ENCODE measurements around the gene RNF25.

DNA sequence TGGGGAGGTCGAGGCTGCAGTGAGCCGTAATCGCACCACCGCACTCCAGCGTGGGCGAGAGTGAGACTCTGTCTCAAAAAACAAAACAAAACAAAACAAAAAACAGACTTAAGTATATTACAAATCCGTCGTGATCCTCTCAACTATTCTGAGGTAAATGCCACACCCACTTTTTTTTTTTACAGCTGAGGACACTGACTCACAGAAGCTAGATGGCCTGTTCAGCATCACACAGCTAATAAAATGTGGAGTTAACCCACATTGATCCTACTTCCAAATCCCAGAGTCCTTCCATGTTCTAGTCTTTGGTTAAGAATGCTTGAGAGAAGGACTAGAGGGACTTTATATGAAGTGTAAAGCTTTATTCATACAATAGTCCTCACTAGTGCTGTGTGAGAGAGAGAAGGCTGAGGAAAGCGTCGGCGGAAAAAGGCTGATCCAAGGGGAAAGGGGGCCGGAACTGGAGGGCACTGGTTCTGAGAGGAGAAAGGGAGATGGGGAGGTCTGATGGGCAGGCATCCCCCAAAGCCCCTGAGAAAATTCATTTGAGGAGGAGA lies 627 bp downstream of the RNF25 start:
- TF ChIP-seq RFX5 (IDR thresholded peaks at IDR 0.05) (0 out of 2 replicates have a peak, but pooled peaks have one; percentile 1), MYC (IDR thresholded peaks at IDR 0.05; ENCODE audit: borderline replicate concordance, low read length) (no peak), CHD2 (IDR thresholded peaks at IDR 0.05; ENCODE audit: low read length, partially characterized antibody) (no peak)
- TF ChIP-seq, protein P1, sequence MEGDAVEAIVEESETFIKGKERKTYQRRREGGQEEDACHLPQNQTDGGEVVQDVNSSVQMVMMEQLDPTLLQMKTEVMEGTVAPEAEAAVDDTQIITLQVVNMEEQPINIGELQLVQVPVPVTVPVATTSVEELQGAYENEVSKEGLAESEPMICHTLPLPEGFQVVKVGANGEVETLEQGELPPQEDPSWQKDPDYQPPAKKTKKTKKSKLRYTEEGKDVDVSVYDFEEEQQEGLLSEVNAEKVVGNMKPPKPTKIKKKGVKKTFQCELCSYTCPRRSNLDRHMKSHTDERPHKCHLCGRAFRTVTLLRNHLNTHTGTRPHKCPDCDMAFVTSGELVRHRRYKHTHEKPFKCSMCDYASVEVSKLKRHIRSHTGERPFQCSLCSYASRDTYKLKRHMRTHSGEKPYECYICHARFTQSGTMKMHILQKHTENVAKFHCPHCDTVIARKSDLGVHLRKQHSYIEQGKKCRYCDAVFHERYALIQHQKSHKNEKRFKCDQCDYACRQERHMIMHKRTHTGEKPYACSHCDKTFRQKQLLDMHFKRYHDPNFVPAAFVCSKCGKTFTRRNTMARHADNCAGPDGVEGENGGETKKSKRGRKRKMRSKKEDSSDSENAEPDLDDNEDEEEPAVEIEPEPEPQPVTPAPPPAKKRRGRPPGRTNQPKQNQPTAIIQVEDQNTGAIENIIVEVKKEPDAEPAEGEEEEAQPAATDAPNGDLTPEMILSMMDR (IDR thresholded peaks at IDR 0.05), result no peak

All from A549 (cell line).